Esophagus squamous epithelium (tissue), 5 donors: ENCODE measurements around the gene CSN1S1. TPM values are rescaled to one million over a fixed set of nuclear protein-coding genes. Genes with fewer than 3 reads are reported as not detected.
"Not testable (repeated sequence)": the region's sequence is repeated elsewhere in the genome, so short reads cannot be mapped to it uniquely, and the experiment has no call there.

Source experiments
- DNase-seq: peaks from one replicate; lab custom pipeline; 2025; lab: John Stamatoyannopoulos, UW
- H3K27ac ChIP-seq, 4 donors: fragments of 200-600 bp; sonication (generic); one replicate each; pipeline ENCODE4 v1.5.1; 2016 to 2019; ENCODE audit warnings: mild to moderate bottlenecking in 1 of 4
- H3K27me3 ChIP-seq, 4 donors: fragments of 200-600 bp; sonication (generic); 1 replicate in 3 of 4; 2 replicates in 1 of 4; pipeline versions ENCODE4 v1.5.1 to v1.6.0; 2017 to 2021; ENCODE audit warnings: antibody characterized with exemption in 1 of 4
- H3K36me3 ChIP-seq, 3 donors: fragments of 200-600 bp; sonication (generic); one replicate each; pipeline ENCODE4 v1.5.1; 2016 to 2019
- H3K4me1 ChIP-seq, 3 donors: fragments of 200-600 bp; sonication (generic); one replicate each; pipeline ENCODE4 v1.5.1; 2017 to 2019
- H3K4me3 ChIP-seq, 4 donors: fragments of 200-600 bp; sonication (generic); 1 replicate in 3 of 4; 2 replicates in 1 of 4; pipeline ENCODE4 v1.5.1; 2016 to 2019; ENCODE audit warnings: mild to moderate bottlenecking in 2 of 4, moderate library complexity in 1 of 4
- H3K9me3 ChIP-seq, 3 donors: fragments of 200-600 bp; sonication (generic); one replicate each; pipeline ENCODE4 v1.5.1; 2016 to 2019
- POLR2A ChIP-seq, 4 donors: fragments of 450-650 bp; IDR thresholded peaks; one replicate each; pipeline ENCODE4 v1.6.1; 2017; ENCODE audit warnings: antibody characterized with exemption in 4 of 4, mild to moderate bottlenecking in 4 of 4, moderate library complexity in 3 of 4
- WGBS, 2 donors: methylation state at CpG; one replicate each; pipeline ENCODE4 v1.1.5; 2018; 5-methylcytosine and 5-hydroxymethylcytosine counted together
- intact Hi-C: fragments of 100-400 bp; cut with DNase I; formaldehyde crosslinking; loops from one replicate; pipeline ENCODE4 v1.15.0; 2022
- total RNA-seq, 4 donors: library from RNA; depleted of rRNA; stranded (reverse); fragments of >200 nt; gene quantifications; one replicate each; pipeline ENCODE4 v1.1.0, GENCODE V29; 2016
- TF ChIP-seq, protein P1 (sequence below), 6 experiments: fragments of 450-650 bp in 4 of 6; fragments of 200-600 bp in 2 of 6; sonication (generic) in 2 of 6; IDR thresholded peaks; one replicate each; pipeline ENCODE4 v1.5.1; 2016 to 2019; ENCODE audit warnings: antibody characterized with exemption in 6 of 6, mild to moderate bottlenecking in 4 of 6, moderate library complexity in 4 of 6
- donor health status: DM: yes; HTN: yes; CAD: no.

Gene CSN1S1
- total RNA-seq, 4 donors from 2014 or later, result not detected

DNA sequence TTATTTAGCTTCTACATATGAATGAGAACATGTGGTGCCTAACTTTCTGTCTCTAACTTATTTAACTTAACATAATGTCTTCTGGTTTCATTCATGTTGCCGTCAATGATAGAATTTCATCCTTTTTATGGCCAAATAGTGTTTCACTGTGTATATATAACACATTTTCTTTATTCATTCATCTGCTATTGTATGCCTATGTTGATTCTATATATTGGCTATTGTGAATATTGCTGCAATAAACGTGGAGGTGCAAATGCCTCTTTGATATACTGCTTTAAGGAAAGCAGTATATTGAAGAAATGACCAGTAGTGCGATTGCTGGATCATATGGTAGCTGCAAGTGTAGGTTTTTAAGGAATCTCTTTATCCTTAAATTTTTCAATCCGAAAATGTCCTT lies 10.0 kb upstream of the CSN1S1 start:
- DNase-seq, result no peak
- 38 to 46% methylated on average over 4 of the region's 4 CpGs for WGBS, 2 donors
- Histone ChIP-seq H3K9me3 (no peaks in the 10 kb centered on the region), H3K27ac (no peak overlapping the region), H3K4me3 (no peak overlapping the region), H3K4me1 (no peaks in the 10 kb centered on the region), H3K27me3 (no peaks in the 10 kb centered on the region), H3K36me3 (no peaks in the 10 kb centered on the region)
- no peak for TF ChIP-seq POLR2A (IDR thresholded peaks at IDR 0.05)
- TF ChIP-seq, protein P1, sequence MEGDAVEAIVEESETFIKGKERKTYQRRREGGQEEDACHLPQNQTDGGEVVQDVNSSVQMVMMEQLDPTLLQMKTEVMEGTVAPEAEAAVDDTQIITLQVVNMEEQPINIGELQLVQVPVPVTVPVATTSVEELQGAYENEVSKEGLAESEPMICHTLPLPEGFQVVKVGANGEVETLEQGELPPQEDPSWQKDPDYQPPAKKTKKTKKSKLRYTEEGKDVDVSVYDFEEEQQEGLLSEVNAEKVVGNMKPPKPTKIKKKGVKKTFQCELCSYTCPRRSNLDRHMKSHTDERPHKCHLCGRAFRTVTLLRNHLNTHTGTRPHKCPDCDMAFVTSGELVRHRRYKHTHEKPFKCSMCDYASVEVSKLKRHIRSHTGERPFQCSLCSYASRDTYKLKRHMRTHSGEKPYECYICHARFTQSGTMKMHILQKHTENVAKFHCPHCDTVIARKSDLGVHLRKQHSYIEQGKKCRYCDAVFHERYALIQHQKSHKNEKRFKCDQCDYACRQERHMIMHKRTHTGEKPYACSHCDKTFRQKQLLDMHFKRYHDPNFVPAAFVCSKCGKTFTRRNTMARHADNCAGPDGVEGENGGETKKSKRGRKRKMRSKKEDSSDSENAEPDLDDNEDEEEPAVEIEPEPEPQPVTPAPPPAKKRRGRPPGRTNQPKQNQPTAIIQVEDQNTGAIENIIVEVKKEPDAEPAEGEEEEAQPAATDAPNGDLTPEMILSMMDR (IDR thresholded peaks at IDR 0.05), result no peak
- intact Hi-C loops, result no loop called here

DNA sequence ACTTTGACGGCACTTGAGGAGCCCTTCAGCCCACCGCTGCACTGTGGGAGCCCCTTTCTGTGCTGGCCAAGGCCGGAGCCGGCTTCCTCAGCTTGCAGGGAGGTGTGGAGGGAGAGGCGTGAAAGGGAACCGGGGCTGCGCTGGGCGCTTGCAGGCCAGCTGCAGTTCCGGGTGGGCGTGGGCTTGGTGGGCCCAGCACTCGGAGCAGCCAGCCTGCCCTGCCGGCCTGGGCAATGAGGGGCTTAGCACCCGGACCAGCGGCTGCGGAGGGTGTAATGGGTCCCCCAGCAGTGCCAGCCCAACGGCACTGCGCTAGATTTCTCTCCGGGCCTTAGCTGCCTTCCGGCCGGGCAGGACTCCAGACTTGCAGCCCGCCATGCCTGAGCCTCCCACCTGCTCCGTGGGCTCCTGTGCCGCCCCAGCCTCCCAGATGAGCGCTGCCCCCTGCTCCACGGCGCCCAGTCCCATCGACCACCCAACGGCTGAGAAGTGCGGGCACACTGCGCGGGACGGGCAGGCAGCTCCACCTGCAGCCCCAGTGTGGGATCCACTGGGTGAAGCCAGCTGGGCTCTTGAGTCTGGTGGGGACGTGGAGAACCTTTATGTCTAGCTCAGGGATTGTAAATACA lies 7.0 kb upstream of the CSN1S1 start:
- DNase-seq, H3K27me3 ChIP-seq, H3K4me3 ChIP-seq, H3K27ac ChIP-seq, H3K4me1 ChIP-seq, H3K9me3 ChIP-seq, intact Hi-C loops, H3K36me3 ChIP-seq: not testable (repeated sequence)
- 100% methylated on average over 4 of the region's 33 CpGs; no CpG with 5 or more reads in 1 of the 2 donors for WGBS, 2 donors

DNA sequence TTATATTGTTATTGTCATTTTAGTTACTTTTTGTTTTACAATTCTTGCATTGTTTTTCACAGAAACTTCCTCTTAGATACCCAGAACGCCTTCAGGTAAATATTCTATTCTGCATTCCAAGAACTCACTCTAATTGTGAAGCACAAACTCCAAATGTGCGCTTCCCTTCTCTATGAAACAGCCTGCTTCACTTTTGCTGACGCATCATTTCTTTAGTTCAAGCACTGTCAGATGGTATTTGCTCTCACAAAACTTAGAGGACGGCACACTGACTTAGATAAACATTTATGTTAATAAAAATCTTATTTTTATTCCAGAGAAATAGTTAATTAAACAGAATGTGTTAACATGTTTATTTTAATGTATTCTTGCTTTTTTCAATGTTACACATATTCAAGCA lies 3.3 kb downstream of the CSN1S1 start:
- intact Hi-C loops, result no loop called here
- Histone ChIP-seq H3K4me1 (no peaks in the 10 kb centered on the region), H3K4me3 (no peak overlapping the region), H3K36me3 (no peaks in the 10 kb centered on the region), H3K27ac (no peak overlapping the region), H3K27me3 (no peaks in the 10 kb centered on the region), H3K9me3 (no peaks in the 10 kb centered on the region)
- DNase-seq, result no peak
- 42 to 46% methylated on average over 4 of the region's 4 CpGs for WGBS, 2 donors
- TF ChIP-seq POLR2A (IDR thresholded peaks at IDR 0.05), result no peak
- TF ChIP-seq, protein P1 (IDR thresholded peaks at IDR 0.05), result no peak

DNA sequence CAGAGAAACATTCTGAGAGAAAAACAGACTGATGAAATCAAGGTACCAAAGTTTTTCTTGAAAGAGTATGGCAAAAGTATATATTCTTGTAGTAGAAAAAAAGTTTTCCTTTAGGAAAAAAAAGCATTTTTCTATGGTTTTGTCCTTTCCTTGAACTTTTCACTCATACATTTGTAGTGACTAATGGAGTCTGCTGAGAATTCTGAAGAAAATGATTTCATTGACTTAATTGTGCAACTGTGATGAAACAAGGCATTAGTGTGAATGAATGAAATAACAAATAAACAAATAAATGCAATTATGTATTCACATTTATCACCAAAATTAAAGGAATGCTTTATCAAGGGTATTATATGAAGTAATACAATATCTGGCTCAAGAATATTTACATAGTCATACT lies 5.7 kb downstream of the CSN1S1 start:
- no peaks in the 10 kb centered on the region for H3K36me3 ChIP-seq
- intact Hi-C loops, result no loop called here
- TF ChIP-seq, protein P1 (IDR thresholded peaks at IDR 0.05), result no peak
- no peak for TF ChIP-seq POLR2A (IDR thresholded peaks at IDR 0.05)
- H3K9me3 ChIP-seq, result no peaks in the 10 kb centered on the region
- H3K27ac ChIP-seq, result no peak overlapping the region
- no peaks in the 10 kb centered on the region for H3K27me3 ChIP-seq
- no peak overlapping the region for H3K4me3 ChIP-seq
- H3K4me1 ChIP-seq, result no peaks in the 10 kb centered on the region
- no peak for DNase-seq

DNA sequence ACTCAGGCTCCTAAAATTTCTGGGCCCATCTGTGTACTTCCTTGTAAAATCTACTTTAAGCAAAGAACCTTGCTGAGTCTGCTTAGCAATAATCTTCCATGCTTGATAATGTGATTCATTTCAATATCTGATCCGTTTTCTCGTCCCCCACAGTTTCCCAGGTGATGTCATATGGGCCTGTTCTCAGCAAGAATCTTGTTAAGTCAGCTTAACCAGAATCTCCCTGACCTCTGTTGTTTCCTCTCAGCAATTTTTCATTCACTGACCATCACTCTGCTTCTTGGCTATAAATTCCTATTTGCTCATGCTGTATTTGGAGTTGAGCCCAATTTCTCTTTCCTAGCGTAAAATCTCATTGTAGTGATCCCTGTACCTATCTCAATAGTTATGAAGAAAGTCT lies 20.7 kb downstream of the CSN1S1 start:
- Histone ChIP-seq H3K9me3 (no peaks in the 10 kb centered on the region), H3K4me1 (no peaks in the 10 kb centered on the region), H3K36me3 (no peaks in the 10 kb centered on the region), H3K27me3 (no peaks in the 10 kb centered on the region), H3K4me3 (no peak overlapping the region), H3K27ac (no peak overlapping the region)
- WGBS, 2 donors, result 58 to 75% methylated on average over 3 of the region's 3 CpGs
- intact Hi-C loops, result no loop called here
- no peak for TF ChIP-seq POLR2A (IDR thresholded peaks at IDR 0.05)
- TF ChIP-seq, protein P1 (IDR thresholded peaks at IDR 0.05), result no peak
- no peak for DNase-seq

DNA sequence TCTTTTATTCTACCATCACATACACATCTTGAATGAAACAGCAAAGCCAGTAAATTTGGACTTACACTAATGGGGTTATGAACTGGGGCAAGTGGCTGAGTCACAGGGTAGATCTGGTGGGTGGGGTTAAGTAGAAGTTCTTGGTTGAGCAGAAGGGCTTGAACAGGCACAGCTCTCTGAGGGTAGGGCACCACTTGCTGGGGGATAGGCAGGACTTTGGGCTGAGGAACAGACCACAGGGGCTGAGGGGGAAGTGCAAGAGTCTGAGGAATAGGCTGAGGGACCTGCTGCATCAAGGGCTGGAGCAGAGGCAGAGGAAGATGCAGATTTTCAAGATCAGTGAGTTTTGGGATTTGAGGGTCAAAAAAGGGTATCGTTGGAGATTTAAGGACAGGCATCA lies 26.3 kb downstream of the CSN1S1 start:
- Histone ChIP-seq H3K27ac (no peak overlapping the region), H3K9me3 (no peaks in the 10 kb centered on the region), H3K4me1 (no peaks in the 10 kb centered on the region), H3K4me3 (no peak overlapping the region), H3K36me3 (no peaks in the 10 kb centered on the region), H3K27me3 (no peaks in the 10 kb centered on the region)
- no peak for DNase-seq
- whole genome bisulfite sequencing, 2 donors, result 83 to 89% methylated on average over 1 of the region's 1 CpG
- intact Hi-C loops, result no loop called here
- TF ChIP-seq POLR2A (IDR thresholded peaks at IDR 0.05), result no peak
- TF ChIP-seq, protein P1 (IDR thresholded peaks at IDR 0.05), result no peak
